Measurements from ENCODE around the gene TRAPPC13.
"Not testable (repeated sequence)": the region's sequence is repeated elsewhere in the genome, so short reads cannot be mapped to it uniquely, and the experiment has no call there.

TRAPPC13 gene

DNA sequence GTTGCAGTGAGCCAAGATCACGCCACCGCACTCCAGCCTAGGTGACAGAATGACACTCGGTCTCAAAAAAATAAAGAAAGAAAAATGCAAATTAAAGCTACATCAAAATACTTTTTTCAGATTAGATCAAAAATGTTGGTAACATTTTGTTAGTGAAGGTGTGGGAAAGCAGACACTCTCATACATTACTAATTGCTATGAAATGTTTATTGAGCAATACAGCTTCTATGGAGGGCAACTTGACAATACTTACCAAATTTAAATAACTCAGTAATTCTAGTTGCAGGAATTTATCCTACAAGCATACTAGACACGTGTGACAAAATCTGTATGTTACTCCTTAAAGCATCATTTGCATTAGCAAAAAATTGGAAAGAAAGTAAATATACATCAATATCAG lies 4.8 kb upstream of the TRAPPC13 start:
- TF ChIP-seq, protein P1, sequence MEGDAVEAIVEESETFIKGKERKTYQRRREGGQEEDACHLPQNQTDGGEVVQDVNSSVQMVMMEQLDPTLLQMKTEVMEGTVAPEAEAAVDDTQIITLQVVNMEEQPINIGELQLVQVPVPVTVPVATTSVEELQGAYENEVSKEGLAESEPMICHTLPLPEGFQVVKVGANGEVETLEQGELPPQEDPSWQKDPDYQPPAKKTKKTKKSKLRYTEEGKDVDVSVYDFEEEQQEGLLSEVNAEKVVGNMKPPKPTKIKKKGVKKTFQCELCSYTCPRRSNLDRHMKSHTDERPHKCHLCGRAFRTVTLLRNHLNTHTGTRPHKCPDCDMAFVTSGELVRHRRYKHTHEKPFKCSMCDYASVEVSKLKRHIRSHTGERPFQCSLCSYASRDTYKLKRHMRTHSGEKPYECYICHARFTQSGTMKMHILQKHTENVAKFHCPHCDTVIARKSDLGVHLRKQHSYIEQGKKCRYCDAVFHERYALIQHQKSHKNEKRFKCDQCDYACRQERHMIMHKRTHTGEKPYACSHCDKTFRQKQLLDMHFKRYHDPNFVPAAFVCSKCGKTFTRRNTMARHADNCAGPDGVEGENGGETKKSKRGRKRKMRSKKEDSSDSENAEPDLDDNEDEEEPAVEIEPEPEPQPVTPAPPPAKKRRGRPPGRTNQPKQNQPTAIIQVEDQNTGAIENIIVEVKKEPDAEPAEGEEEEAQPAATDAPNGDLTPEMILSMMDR (IDR thresholded peaks at IDR 0.05; ENCODE audit: control insufficient read depth, extremely low read depth, insufficient read depth), result no peak
- no peak overlapping the region for H3K4me3 ChIP-seq (ENCODE audit: low read depth, low read length)
- no peak for DNase-seq (ENCODE audit: low read depth)

DNA sequence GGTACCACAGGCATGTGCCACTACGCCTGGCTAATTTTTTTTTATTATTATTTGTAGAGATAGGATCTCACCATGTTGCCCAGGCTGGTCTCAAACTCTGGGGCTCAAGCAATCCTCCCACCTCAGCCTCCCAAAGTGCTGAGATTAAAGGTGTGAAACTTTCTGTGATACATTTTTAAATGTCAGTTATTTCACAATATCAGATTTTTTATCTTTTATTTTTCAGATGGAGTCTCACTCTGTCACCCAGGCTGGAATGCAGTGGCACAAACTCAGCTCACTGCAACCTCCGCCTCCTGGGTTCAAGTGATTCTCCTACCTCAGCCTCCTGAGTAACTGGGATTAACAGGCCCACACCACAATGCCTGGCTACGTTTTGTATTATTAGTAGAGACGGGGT lies 2.9 kb upstream of the TRAPPC13 start:
- H3K4me3 ChIP-seq (ENCODE audit: low read depth, low read length); DNase-seq (ENCODE audit: low read depth): not testable (repeated sequence)

DNA sequence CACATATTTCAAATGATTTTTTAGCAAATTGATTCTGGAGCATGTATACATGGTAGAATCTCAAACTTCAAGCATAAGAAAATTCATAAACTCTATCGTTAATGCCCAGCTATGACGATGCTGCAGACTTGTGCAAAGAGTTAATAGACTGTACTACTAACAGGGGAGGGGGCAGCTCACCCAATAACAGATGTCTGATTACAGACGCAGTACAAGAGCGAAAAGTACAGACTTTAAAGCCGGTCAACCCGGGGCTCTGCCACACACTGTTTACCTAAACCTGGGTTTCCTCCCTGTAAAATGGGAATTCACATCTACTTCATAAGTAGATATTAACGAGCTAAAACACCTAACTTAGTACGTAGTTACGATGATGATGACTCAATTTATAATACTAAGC lies 1.3 kb upstream of the TRAPPC13 start:
- DNase-seq (ENCODE audit: low read depth), result no peak
- TF ChIP-seq, protein P1 (IDR thresholded peaks at IDR 0.05; ENCODE audit: control insufficient read depth, extremely low read depth, insufficient read depth), result no peak
- H3K4me3 ChIP-seq (ENCODE audit: low read depth, low read length), result peak overlapping the region; percentile 92

DNA sequence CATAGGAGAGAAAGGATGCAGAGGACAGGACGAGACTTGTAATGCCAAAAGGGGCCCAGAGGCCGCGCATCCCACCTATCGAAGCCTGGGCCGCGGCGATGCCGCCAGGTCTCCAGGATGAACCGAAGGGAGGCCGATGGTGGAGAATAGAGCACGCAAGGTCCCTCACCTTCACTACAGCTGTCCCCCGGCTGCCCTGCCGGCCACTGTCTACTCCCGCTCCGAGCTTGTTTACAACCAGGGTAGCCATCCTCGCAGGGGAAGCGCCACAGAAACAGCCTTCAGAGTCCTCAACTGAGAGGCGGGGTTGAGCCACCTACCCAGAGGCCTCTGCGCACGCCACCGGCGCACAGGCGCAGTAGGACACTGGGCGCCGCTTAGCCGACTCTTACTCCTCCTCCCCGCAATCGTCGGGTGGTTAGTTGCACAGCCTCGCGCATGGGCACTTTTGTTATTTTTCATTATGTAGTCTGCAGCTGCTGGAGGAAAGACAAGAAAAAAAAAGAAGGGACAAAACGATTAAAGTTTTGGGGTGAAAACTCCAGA lies 729 bp upstream of the TRAPPC13 start, which contains the start of gene TRIM23:
Gene TRIM23, minus strand, starts transcription at position 309 of the 546 bp plus-strand sequence. Its CDS starts 59 bp downstream, at position 250.
- TF ChIP-seq, protein P1 (IDR thresholded peaks at IDR 0.05; ENCODE audit: control insufficient read depth, extremely low read depth, insufficient read depth), result no peak
- DNase-seq (ENCODE audit: low read depth), result peak; percentile 82
- peak within 1 kb of the TSS; percentile 92 for H3K4me3 ChIP-seq (ENCODE audit: low read depth, low read length)

DNA sequence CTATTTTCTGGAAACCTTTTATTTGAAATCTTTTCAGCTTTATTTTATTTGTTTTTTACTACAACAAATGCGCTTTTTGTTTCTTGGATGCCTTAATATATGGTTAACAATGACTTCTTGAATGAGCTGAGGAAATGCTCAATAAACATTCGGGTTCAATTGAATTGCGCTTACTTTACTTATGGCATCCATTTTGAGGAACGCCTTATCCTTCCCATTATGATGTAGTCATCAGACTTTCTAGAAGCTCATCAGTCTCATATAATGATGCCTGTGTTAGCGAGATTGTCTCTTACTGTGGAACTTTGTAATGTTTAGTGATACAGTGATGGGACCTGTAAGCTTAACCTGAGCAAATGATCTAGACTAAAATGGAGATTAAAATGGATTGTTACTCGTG lies 916 bp downstream of the TRAPPC13 start:
- TF ChIP-seq, protein P1 (IDR thresholded peaks at IDR 0.05; ENCODE audit: control insufficient read depth, extremely low read depth, insufficient read depth), result no peak
- no peak for DNase-seq (ENCODE audit: low read depth)
- H3K4me3 ChIP-seq (ENCODE audit: low read depth, low read length), result peak overlapping the region; percentile 92

DNA sequence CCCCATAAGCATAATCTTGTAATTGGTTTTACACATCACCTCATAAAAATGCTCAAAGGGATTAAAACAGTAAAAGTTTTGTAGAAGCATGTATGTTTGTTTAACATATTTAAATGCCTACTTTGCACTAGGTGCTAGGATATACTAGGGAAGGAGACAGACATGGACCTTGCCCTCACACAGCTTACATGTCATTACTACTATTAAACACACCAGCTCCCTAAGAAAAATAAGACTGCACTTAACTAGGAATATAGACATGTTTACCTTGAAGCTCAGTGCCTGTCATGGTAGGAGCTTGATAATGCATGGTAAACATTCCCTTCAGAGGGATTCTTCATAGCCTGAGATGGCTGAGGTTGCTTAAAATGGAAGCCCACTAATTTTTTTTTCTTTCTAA lies 6.2 kb downstream of the TRAPPC13 start:
- no peak for DNase-seq (ENCODE audit: low read depth)
- TF ChIP-seq, protein P1 (IDR thresholded peaks at IDR 0.05; ENCODE audit: control insufficient read depth, extremely low read depth, insufficient read depth), result no peak
- H3K4me3 ChIP-seq (ENCODE audit: low read depth, low read length), result no peak overlapping the region

DNA sequence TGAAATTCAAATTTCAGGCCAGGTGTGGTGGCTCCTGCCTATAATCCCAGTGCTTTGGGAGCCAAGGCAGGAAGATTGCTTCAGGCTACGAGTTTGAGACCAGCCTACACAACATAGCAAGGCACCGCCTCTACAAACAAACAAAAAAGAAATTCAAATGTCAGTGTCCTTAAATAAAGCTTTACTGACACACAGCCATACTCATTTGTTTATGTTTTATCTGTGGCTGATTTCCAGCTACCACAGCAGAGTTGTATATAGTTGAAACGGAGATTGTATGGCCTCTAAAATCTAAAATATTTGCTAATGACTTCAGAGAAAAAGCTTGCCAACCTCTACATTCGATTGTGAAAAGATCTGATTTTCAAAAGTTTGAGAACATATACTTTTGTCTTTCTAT lies 15.4 kb downstream of the TRAPPC13 start:
- TF ChIP-seq, protein P1 (IDR thresholded peaks at IDR 0.05; ENCODE audit: control insufficient read depth, extremely low read depth, insufficient read depth), result no peak
- H3K4me3 ChIP-seq (ENCODE audit: low read depth, low read length), result no peak overlapping the region
- peak; percentile 44 for DNase-seq (ENCODE audit: low read depth)
